Testis (tissue), 3 donors: ENCODE results near the gene CTSW. TPM values are rescaled to one million over a fixed set of nuclear protein-coding genes. Genes with fewer than 3 reads are reported as not detected.
"Not testable (repeated sequence)": the region's sequence is repeated elsewhere in the genome, so short reads cannot be mapped to it uniquely, and the experiment has no call there.

ENCODE experiments used
- DNase-seq: peaks from one replicate; pipeline ENCODE4 v3.0.0-alpha.2; 2019
- H3K27ac ChIP-seq, 2 donors: fragments of 200-600 bp; sonication (generic); one replicate each; pipeline ENCODE4 v1.5.1; 2019
- H3K27me3 ChIP-seq: fragments of 200-600 bp; sonication (generic); one replicate; pipeline ENCODE4 v1.5.1; 2019
- H3K36me3 ChIP-seq: fragments of 200-600 bp; sonication (generic); one replicate; pipeline ENCODE4 v1.5.1; 2017; ENCODE audit warnings: low read depth; ENCODE audit errors: missing control alignments
- H3K4me1 ChIP-seq: fragments of 200-600 bp; sonication (generic); one replicate; pipeline ENCODE4 v1.5.1; 2019
- H3K4me3 ChIP-seq, 2 donors: fragments of 200-600 bp; sonication (generic); one replicate each; pipeline ENCODE4 v1.5.1; 2017 to 2019
- H3K9me3 ChIP-seq: fragments of 200-600 bp; sonication (generic); one replicate; pipeline ENCODE4 v1.5.1; 2017
- POLR2A ChIP-seq: fragments of 450-650 bp; IDR thresholded peaks from one replicate; pipeline ENCODE4 v1.6.1; 2017; ENCODE audit warnings: antibody characterized with exemption, mild to moderate bottlenecking, moderate library complexity
- WGBS, 2 donors: methylation state at CpG; one replicate each; pipeline ENCODE4 v1.1.5; 2018; 5-methylcytosine and 5-hydroxymethylcytosine counted together
- intact Hi-C: fragments of 100-400 bp; cut with DNase I; formaldehyde crosslinking; loops from one replicate; pipeline ENCODE4 v1.15.1; 2023; ENCODE audit warnings: low total_unique reads
- polyA plus RNA-seq: library from polyadenylated mRNA; stranded (reverse); fragments of 350-450 nt; fragmentation: Illumina TruSeq; extraction: RNeasy Lipid Tissue Mini Kit (QIAGEN cat#74804); gene quantifications from one replicate; pipeline ENCODE4 v1.2.3, GENCODE V29; 2014; ENCODE audit warnings: low read depth, low replicate concordance; ENCODE audit not compliant: insufficient read depth
- total RNA-seq, 2 donors: library from RNA; depleted of rRNA; stranded (reverse); fragments of >200 nt; gene quantifications; one replicate each; pipeline ENCODE4 v1.2.3, GENCODE V29; 2016
- TF ChIP-seq, protein P1 (sequence below), 3 experiments: fragments of 450-650 bp in 2 of 3; fragments of 200-600 bp in 1 of 3; sonication (generic) in 1 of 3; IDR thresholded peaks; one replicate each; pipeline ENCODE4 v1.5.1; 2016 to 2019; ENCODE audit warnings: antibody characterized with exemption in 3 of 3, mild to moderate bottlenecking in 2 of 3, moderate library complexity in 1 of 3

Gene CTSW
- total and polyA plus RNA-seq, 3 donors from 2014 or later = 0.71 to 4.4 (median 2.7) TPM

DNA sequence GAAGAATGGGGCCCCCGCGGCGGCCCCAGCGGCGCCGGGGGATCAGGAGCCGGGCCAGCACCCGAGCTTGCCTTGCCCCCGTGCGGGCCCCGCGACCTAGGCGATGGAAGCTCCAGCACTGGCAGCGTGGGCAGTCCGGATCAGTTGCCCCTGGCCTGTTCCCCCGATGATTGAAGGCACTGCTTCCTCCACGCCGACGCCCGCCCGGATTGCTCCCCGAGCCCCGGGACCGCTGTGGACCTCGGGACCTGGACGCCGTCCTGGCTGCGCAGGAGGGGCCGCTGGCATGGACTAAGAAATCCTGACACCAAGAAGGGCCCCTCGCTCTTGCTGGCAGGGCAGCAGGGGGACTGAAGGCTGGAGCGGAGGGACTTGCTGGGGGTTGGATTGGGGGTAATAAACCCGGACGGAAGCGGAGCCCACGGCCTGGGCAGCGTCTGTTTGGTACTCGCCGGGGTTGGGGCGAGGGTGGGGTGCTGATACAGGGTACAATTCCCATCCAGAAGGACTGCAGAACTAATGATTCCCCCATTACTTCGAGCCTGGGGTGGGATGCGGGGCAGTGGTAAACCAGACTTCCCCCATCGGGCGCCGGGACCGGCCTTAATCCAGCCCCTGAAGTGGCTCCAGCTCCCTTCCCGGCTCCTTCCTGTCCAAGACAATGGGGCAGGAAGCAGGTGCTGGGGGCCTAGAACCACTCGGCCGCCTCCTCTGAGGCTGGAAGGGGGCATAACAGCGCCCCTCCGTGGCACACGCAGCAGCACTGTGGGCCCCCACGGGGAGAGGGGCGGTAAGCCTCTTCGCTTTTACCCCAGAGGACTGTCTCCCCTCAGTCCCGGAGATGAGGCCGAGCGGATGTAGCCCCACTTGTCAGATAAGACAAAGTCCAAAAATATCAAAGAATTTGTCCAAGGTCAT is 11.8 kb downstream of the CTSW start:
- 1% methylated on average over 38 to 51 of the region's 57 CpGs for WGBS, 2 donors

DNA sequence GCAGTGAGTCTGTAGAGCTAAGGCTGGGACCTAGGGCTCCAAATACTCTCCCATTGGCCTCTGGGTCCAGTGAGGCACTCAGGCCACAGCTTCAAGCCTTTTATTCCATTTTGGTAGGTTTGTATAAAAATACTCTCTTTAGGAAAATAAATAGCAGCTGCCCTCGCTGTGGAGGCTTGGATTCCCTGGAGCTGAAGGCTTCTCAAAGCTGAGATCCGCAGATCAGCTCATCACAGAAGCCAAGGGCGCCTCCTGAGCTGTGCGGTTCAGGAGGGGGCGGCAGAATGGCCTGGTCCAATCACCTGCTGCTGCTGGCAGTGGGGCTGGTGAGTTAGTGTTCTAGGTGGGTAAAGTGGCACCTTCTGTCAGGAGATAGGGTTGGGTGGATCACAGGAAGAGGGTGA is 12.5 kb downstream of the CTSW start:
- 10 to 47% methylated on average over 4 to 5 of the region's 5 CpGs for WGBS, 2 donors
- H3K27me3 ChIP-seq = not testable (repeated sequence)
- H3K27ac ChIP-seq = peak overlapping the region; percentile 65 to 97

More for the DNA sequence above, 11.8 kb downstream of the CTSW start:
- Histone ChIP-seq H3K4me3 (peak overlapping the region; percentile 75 to 86), H3K36me3 (no peaks in the 10 kb centered on the region), H3K4me1 (peaks cover 44% of the 10 kb centered on the region), H3K27me3 (no peaks in the 10 kb centered on the region), H3K9me3 (no peaks in the 10 kb centered on the region), H3K27ac (peak overlapping the region; percentile 65 to 97)
- TF ChIP-seq, protein P1, sequence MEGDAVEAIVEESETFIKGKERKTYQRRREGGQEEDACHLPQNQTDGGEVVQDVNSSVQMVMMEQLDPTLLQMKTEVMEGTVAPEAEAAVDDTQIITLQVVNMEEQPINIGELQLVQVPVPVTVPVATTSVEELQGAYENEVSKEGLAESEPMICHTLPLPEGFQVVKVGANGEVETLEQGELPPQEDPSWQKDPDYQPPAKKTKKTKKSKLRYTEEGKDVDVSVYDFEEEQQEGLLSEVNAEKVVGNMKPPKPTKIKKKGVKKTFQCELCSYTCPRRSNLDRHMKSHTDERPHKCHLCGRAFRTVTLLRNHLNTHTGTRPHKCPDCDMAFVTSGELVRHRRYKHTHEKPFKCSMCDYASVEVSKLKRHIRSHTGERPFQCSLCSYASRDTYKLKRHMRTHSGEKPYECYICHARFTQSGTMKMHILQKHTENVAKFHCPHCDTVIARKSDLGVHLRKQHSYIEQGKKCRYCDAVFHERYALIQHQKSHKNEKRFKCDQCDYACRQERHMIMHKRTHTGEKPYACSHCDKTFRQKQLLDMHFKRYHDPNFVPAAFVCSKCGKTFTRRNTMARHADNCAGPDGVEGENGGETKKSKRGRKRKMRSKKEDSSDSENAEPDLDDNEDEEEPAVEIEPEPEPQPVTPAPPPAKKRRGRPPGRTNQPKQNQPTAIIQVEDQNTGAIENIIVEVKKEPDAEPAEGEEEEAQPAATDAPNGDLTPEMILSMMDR (IDR thresholded peaks at IDR 0.05) = no peak
- no peak for TF ChIP-seq POLR2A
- intact Hi-C loops = no loop called here
- peak; percentile 49 for DNase-seq

DNA sequence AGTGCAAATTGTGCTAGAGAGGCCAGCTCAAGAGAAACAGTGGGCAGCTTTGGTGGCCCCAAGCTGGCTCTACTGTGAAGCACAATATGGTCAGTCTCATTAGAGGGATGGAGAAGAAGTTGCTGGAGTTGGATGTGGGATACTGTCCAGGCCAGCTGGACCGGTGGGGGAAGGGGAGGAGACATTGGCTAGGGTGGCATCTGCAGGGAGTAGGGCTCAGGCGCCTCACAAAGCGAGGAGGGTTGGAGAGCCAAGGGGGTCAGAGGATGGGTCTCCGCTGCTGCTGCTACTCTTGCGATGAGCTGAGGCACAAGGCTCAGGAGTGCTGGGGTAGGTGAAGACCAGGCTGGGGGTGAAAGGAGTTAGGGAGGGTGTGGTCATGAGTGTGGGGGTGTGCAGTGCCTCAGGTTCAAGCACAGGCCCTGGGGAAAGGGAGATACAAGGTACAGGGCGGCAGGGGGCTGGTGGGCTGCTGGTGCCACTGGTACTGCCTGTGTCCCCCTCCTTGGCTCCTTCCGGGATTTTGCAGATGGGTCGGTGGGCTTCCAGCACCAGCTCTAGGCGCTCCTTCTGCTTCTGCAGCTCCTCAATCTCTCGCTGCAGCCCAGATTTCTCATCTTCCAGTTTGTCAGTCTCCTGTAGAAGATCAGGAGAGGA is 13.2 kb downstream of the CTSW start:
- WGBS, 2 donors = 67 to 69% methylated on average over 10 of the region's 10 CpGs
- DNase-seq = no peak

More for the DNA sequence above, 12.5 kb downstream of the CTSW start:
- DNase-seq, H3K9me3 ChIP-seq, intact Hi-C loops, H3K36me3 ChIP-seq: not testable (repeated sequence)
- Histone ChIP-seq H3K4me3 (peak overlapping the region; percentile 75 to 86), H3K4me1 (peaks cover 41% of the 10 kb centered on the region)

DNA sequence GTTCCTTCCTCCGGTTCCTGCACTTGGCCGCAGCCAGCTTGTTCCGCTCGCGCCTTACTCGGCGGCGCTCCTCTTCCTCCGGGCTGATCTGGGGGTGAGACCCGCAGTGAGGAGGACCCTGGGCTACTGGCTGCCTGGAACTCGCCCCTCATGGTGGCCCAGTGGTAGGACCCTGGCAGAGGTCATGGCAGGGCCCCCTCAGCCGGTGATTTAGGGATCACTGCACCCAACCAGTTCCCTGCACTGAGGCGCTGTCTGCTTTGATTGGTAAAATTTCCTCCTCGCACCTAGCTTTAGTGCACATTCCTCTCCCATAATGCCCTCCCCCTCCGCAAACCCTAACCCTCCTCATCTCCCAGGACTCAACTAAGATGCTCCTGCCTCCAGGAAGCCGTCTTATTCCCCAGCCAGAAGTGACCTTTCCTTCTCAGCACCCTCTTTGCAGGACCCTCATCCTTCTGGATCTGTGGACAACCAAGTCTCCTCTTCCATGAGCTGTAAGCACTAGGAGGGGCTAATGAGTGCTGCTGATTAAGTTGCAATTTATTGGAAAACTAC is 14.5 kb downstream of the CTSW start:
- no peak overlapping the region for H3K4me3 ChIP-seq

More for the DNA sequence above, 13.2 kb downstream of the CTSW start:
- TF ChIP-seq, protein P1 (IDR thresholded peaks at IDR 0.05) = no peak
- TF ChIP-seq POLR2A = no peak
- peak overlapping the region; percentile 65 to 97 for H3K27ac ChIP-seq
- H3K9me3 ChIP-seq = no peaks in the 10 kb centered on the region
- no peaks in the 10 kb centered on the region for H3K27me3 ChIP-seq
- H3K4me1 ChIP-seq = peaks cover 35% of the 10 kb centered on the region
- H3K4me3 ChIP-seq = no peak overlapping the region
- H3K36me3 ChIP-seq = no peaks in the 10 kb centered on the region
- intact Hi-C loops = no loop called here

More for the DNA sequence above, 14.5 kb downstream of the CTSW start:
- Histone ChIP-seq H3K36me3 (no peaks in the 10 kb centered on the region), H3K27ac (peak overlapping the region; percentile 9 to 75), H3K9me3 (no peaks in the 10 kb centered on the region), H3K27me3 (no peaks in the 10 kb centered on the region), H3K4me1 (peaks cover 33% of the 10 kb centered on the region)
- intact Hi-C loops = no loop called here
- DNase-seq = no peak
- no peak for TF ChIP-seq POLR2A
- TF ChIP-seq, protein P1 (IDR thresholded peaks at IDR 0.05) = no peak
- 78 to 98% methylated on average over 8 to 16 of the region's 16 CpGs for WGBS, 2 donors
